ENCODE data around the gene SMIM13. TPM values are rescaled to one million over a fixed set of nuclear protein-coding genes. Genes with fewer than 3 reads are reported as not detected.
A peak's percentile ranks its signal among the peaks of the same experiment; 100 is the strongest.
"Not testable (repeated sequence)": the region's sequence is repeated elsewhere in the genome, so short reads cannot be mapped to it uniquely, and the experiment has no call there.

Gene SMIM13
- total RNA-seq, 1 donor from 2014 or later: 5.8 TPM

DNA sequence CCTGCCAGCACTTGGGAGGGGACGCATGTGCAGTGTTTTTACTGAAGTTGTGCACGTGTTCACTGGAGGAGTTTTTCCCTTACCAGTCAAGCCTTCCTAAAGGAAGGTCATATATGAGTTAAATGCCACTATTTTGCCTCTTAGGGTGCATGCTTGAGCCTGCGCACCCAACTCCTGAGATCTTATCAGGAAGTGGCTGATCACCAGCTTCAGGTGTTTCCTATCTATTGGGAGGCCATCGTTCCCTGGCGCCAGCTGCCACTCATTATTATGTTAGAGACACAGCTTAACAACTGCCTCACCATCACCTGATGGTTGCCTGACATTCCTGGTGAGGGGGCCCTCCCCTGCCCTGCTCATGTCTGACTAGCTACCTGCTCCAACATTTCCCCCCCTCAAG, 9.4 kb downstream of the SMIM13 start:
- intact Hi-C loops (cut with micrococcal nuclease): no loop called here
- ChIA-PET POLR2A (no interaction called here), CTCF (no interaction called here)
- TF ChIP-seq CTCF (IDR thresholded peaks at IDR 0.05): no peak
- DNase-seq: no peak
- Mint-ChIP-seq H3K4me3 (no peak overlapping the region), H3K9me3 (no peaks in the 10 kb centered on the region), H3K27me3 (no peaks in the 10 kb centered on the region), H3K4me1 (peaks cover 2% of the 10 kb centered on the region), H3K36me3 (ENCODE audit: low read depth) (peaks cover 5% of the 10 kb centered on the region), H3K27ac (no peak overlapping the region)
- no peak for ATAC-seq (ENCODE audit: low read depth)

DNA sequence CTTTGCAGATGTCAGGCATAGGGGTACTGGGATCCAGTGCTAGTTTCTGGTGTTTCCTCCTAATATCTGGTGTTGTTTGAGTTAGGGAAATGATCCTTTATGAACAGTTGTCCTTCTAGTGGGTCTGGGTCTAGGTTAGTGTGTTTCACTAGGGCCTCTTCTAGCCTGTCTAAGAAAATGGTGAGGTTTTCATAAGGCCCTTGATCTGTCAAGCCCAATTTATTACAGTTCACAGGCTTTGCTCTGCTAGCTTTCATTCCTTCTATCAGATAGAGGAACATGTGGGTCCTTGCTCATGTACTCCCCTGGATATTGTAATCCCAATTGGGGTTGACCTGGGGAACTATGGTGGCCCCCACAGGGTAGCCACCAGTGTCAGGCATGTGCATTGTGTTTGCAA, 15.1 kb downstream of the SMIM13 start:
- no peak for ATAC-seq (ENCODE audit: low read depth)
- Mint-ChIP-seq H3K4me3 (no peak overlapping the region), H3K36me3 (ENCODE audit: low read depth) (no peaks in the 10 kb centered on the region), H3K9me3 (no peaks in the 10 kb centered on the region), H3K27ac (no peak overlapping the region), H3K27me3 (no peaks in the 10 kb centered on the region), H3K4me1 (peaks cover 11% of the 10 kb centered on the region)
- intact Hi-C loops (cut with micrococcal nuclease): no loop called here
- no peak for DNase-seq
- ChIA-PET POLR2A (interaction anchor here (0.6 kb wide), 1 partner anchor 85 kb away, joined by 3 read pairs; no protein-coding TSS in a partner anchor), CTCF (interaction anchor here (0.7 kb wide), 1 partner anchor 11 kb away, joined by 3 read pairs; no protein-coding TSS in a partner anchor)
- TF ChIP-seq CTCF (IDR thresholded peaks at IDR 0.05): no peak

- no peak for TF ChIP-seq CTCF (IDR thresholded peaks at IDR 0.05)
- DNase-seq (no peak), ATAC-seq (ENCODE audit: low read depth) (no peak)
- no peak within 1 kb of the TSS for H3K27ac Mint-ChIP-seq
- H3K36me3 Mint-ChIP-seq (ENCODE audit: low read depth): no peaks in the 10 kb centered on the region
- intact Hi-C loops (cut with micrococcal nuclease): no loop called here
- H3K27me3 Mint-ChIP-seq: no peaks in the 10 kb centered on the region
- no peak within 1 kb of the TSS for H3K4me3 Mint-ChIP-seq
- ChIA-PET POLR2A (no interaction called here), CTCF (no interaction called here)
- no peaks in the 10 kb centered on the region for H3K9me3 Mint-ChIP-seq
- peaks cover 14% of the 10 kb centered on the region for H3K4me1 Mint-ChIP-seq
Observed at GRCh38 chr6:11110921-11111768, 17.5 kb downstream of the SMIM13 start, which contains the start of gene ERVFRD-1. ERVFRD-1 (minus strand) TSS chr6:11111725; CDS start chr6:11105310, 6,415 bp downstream.

- intact Hi-C loops (cut with micrococcal nuclease): no loop called here
- Mint-ChIP-seq H3K9me3 (no peaks in the 10 kb centered on the region), H3K27me3 (no peaks in the 10 kb centered on the region), H3K36me3 (ENCODE audit: low read depth) (no peaks in the 10 kb centered on the region), H3K4me1 (peaks cover 20% of the 10 kb centered on the region), H3K4me3 (no peak overlapping the region), H3K27ac (no peak overlapping the region)
- ChIA-PET POLR2A (no interaction called here), CTCF (no interaction called here)
- ATAC-seq (ENCODE audit: low read depth): no peak
- no peak for TF ChIP-seq CTCF (IDR thresholded peaks at IDR 0.05)
- no peak for DNase-seq
Observed at GRCh38 chr6:11111769-11112437, 18.3 kb downstream of the SMIM13 start.

GRCh38 chr6:11113038-11113437, 19.4 kb downstream of the SMIM13 start:
- no peak for ATAC-seq (ENCODE audit: low read depth)
- Mint-ChIP-seq H3K27me3 (no peaks in the 10 kb centered on the region), H3K4me1 (peaks cover 20% of the 10 kb centered on the region), H3K27ac (no peak overlapping the region), H3K9me3 (no peaks in the 10 kb centered on the region), H3K36me3 (ENCODE audit: low read depth) (no peaks in the 10 kb centered on the region), H3K4me3 (no peak overlapping the region)
- DNase-seq: no peak
- intact Hi-C loops (cut with micrococcal nuclease): no loop called here
- TF ChIP-seq CTCF (IDR thresholded peaks at IDR 0.05): no peak
- POLR2A ChIA-PET: interaction anchor here (0.7 kb wide), 1 partner anchor 1496 kb away, joined by 3 read pairs; no protein-coding TSS in a partner anchor
- CTCF ChIA-PET: no interaction called here

DNA sequence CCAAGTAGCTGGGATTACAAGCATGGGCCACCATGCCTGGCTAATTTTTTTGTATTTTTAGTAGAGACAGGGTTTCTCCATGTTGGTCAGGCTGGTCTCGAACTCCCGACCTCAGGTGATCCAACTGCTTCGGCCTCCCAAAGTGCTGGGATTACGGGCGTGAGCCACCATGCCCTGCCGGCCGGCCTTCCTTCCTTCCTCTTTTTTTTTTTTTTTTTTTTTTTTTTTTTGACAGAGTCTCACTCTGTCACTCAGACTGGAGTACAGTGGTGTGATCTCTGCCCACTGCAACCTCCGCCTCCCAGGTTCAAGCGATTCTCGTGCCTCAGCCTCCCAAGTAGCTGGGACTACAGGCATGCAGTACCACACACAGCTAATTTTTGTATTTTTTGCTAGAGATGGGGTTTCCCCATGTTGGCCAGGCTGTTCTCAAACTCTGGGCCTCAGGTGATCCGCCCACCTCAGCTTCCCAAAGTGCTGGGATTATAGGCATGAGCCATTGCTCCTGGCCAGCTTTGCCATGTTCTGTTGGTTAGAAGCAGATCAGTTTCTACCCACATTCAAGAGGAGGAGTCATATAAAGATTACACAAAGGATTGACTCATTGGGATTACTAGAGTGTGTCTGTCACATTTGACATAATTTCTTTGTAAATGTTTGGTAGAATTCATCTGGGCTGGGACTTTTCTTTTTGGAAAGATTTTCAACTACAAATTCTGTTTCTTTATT, 22.3 kb downstream of the SMIM13 start:
- DNase-seq; H3K27me3 Mint-ChIP-seq; CTCF ChIA-PET; H3K36me3 Mint-ChIP-seq (ENCODE audit: low read depth); H3K4me3 Mint-ChIP-seq; H3K9me3 Mint-ChIP-seq; H3K27ac Mint-ChIP-seq; intact Hi-C loops (cut with micrococcal nuclease): not testable (repeated sequence)
- peaks cover 18% of the 10 kb centered on the region for H3K4me1 Mint-ChIP-seq
- POLR2A ChIA-PET: interaction anchor here (0.8 kb wide), 1 partner anchor 421 kb away, joined by 4 read pairs; the partner anchor contains the start of gene PAK1IP1
- peak; percentile 50 for ATAC-seq (ENCODE audit: low read depth)
